Smooth muscle cell (in vitro differentiated cells): ENCODE data around the gene IKZF3. TPM values are rescaled to one million over a fixed set of nuclear protein-coding genes. Genes with fewer than 3 reads are reported as not detected.

Experiments
- DNase-seq: peaks from one replicate; lab custom pipeline; 2025; ENCODE audit not compliant: unreplicated experiment; lab: John Stamatoyannopoulos, UW
- H2AFZ ChIP-seq: fragments of 200-600 bp; sonication (generic); 2 replicates; pipeline ENCODE4 v1.6.0; 2016; ENCODE audit warnings: antibody characterized with exemption, low read depth, mild to moderate bottlenecking
- H3F3A ChIP-seq: fragments of 200-600 bp; sonication (generic); 2 replicates; pipeline ENCODE4 v1.6.0; 2017; ENCODE audit warnings: antibody characterized with exemption, low read depth
- H3K27ac ChIP-seq: fragments of 200-600 bp; sonication (generic); 2 replicates; pipeline ENCODE4 v1.5.1; 2016; ENCODE audit warnings: low read depth, mild to moderate bottlenecking
- H3K27me3 ChIP-seq: fragments of 200-600 bp; sonication (generic); 2 replicates; pipeline ENCODE4 v1.6.1; 2016; ENCODE audit warnings: low read depth, mild to moderate bottlenecking
- H3K36me3 ChIP-seq: fragments of 200-600 bp; sonication (generic); 2 replicates; pipeline ENCODE4 v1.5.1; 2016; ENCODE audit warnings: low read depth
- H3K4me1 ChIP-seq: fragments of 200-600 bp; sonication (generic); 2 replicates; pipeline ENCODE4 v1.5.1; 2016; ENCODE audit warnings: low read depth
- H3K4me2 ChIP-seq: fragments of 200-600 bp; sonication (generic); 2 replicates; pipeline ENCODE4 v1.6.0; 2016; ENCODE audit warnings: mild to moderate bottlenecking
- H3K4me3 ChIP-seq: fragments of 200-600 bp; sonication (generic); 2 replicates; pipeline ENCODE4 v1.5.1; 2016; ENCODE audit warnings: mild to moderate bottlenecking
- H3K79me2 ChIP-seq: fragments of 200-600 bp; sonication (generic); 2 replicates; pipeline ENCODE4 v1.6.0; 2016; ENCODE audit warnings: low read depth, mild to moderate bottlenecking
- H3K9ac ChIP-seq: fragments of 200-600 bp; sonication (generic); 2 replicates; pipeline ENCODE4 v1.6.0; 2016; ENCODE audit warnings: low read depth
- H3K9me3 ChIP-seq: fragments of 200-600 bp; sonication (generic); replicated peaks from 2 replicates; pipeline ENCODE4 v1.5.1; 2016; ENCODE audit warnings: low read depth
- H4K20me1 ChIP-seq: fragments of 200-600 bp; sonication (generic); 2 replicates; pipeline ENCODE4 v1.6.0; 2016; ENCODE audit warnings: low read depth
- WGBS: methylation state at CpG from one replicate; pipeline ENCODE4 v1.1.7; 2016; ENCODE audit warnings: low lambda C conversion rate; 5-methylcytosine and 5-hydroxymethylcytosine counted together
- polyA plus RNA-seq: library from polyadenylated mRNA; unstranded; fragments of >200 nt; fragmentation: Nextera tagmentation; extraction: Ambion mirVana; gene quantifications from 2 replicates; pipeline ENCODE4 v1.2.1, GENCODE V29; 2016
- total RNA-seq: library from RNA; depleted of rRNA; stranded (reverse); fragments of >200 nt; gene quantifications from 2 replicates; pipeline ENCODE4 v1.2.3, GENCODE V29; 2014
- TF ChIP-seq, protein P1 (sequence below): fragments of 200-600 bp; sonication (generic); IDR thresholded peaks from 2 replicates; pipeline ENCODE4 v1.5.1; 2017; ENCODE audit warnings: borderline replicate concordance, mild to moderate bottlenecking, antibody characterized with exemption; ENCODE audit not compliant: insufficient read depth, poor library complexity, severe bottlenecking

Gene IKZF3
- total and polyA plus RNA-seq, 2 experiments from 2014 or later, result under 0.01 TPM; not detected in 1

DNA sequence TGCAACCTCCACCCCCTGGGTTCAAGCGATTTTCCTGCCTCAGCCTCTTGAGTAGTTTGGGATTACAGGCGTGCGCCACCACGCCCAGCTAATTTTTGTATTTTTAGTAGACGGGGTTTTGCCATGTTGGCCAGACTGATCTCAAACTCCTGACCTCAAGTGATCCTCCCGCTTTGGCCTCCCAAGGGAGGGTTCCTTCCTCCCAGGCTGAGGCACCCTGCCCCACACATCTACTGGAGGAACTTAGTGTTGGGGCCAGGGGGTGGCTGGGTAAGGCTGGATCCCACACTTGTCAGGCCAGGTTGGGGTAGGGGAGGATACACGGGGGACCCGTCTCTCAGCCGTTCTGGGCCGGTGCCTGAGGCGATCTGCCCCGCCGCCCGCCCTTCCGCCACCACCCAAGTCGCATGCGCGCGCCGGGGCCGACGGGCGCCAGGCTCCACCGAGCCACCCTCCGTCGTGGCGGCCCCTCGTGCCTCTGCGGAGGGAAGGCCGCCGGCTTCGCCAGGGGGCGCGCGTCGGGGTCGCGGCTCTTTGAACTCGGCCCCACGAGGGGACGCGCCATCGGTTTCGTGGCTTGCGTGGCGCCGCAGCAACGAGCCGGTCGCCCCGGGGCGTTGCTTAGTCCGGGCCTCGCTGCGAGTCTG, 110.5 kb downstream of the IKZF3 start:
- 14% methylated on average over 39 of the region's 55 CpGs for WGBS
- Histone ChIP-seq H3F3A (peaks cover 15% of the 10 kb centered on the region), H3K9me3 (no peaks in the 10 kb centered on the region), H3K79me2 (no peaks in the 10 kb centered on the region), H3K9ac (peak overlapping the region; percentile 50), H3K27ac (peak overlapping the region; percentile 94), H3K4me2 (peak overlapping the region; percentile 91), H3K36me3 (no peaks in the 10 kb centered on the region), H2AFZ (peak overlapping the region; percentile 95), H3K4me1 (peaks cover 13% of the 10 kb centered on the region), H4K20me1 (no peaks in the 10 kb centered on the region), H3K27me3 (no peaks in the 10 kb centered on the region), H3K4me3 (peak overlapping the region; percentile 53)
- DNase-seq, result no peak
- TF ChIP-seq, protein P1, sequence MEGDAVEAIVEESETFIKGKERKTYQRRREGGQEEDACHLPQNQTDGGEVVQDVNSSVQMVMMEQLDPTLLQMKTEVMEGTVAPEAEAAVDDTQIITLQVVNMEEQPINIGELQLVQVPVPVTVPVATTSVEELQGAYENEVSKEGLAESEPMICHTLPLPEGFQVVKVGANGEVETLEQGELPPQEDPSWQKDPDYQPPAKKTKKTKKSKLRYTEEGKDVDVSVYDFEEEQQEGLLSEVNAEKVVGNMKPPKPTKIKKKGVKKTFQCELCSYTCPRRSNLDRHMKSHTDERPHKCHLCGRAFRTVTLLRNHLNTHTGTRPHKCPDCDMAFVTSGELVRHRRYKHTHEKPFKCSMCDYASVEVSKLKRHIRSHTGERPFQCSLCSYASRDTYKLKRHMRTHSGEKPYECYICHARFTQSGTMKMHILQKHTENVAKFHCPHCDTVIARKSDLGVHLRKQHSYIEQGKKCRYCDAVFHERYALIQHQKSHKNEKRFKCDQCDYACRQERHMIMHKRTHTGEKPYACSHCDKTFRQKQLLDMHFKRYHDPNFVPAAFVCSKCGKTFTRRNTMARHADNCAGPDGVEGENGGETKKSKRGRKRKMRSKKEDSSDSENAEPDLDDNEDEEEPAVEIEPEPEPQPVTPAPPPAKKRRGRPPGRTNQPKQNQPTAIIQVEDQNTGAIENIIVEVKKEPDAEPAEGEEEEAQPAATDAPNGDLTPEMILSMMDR, result no peak

DNA sequence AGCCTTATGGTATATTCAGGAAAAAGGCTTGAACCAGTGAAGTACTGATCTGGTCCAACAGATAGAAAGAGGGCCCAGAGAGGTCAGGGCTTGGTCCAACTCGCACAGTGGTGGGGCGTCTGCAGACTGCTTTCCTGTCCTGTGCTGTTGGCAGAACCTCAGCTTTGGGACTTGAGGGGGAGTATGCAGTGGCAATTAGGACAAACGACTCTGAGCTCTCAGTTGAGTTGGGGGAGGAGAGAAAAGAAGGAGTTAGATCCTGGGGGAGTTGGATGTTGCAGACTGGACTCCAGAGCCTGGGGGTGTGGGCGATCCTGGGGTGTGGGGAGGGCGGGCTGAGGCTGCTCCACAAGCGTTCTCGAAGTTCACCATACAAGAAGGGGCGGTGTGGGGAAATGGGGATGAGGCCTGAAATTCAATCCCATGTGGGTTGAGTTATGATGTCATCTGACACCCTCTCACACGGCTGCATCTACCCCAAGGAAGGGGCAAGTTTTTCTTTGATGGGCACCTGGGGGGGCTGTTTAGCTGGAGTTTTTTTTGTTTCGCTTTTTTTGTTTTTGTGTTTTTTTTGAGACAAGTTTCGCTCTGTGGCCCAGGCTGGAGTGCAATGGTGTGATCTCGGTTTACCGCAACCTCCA, 111.8 kb downstream of the IKZF3 start:
- no peak for DNase-seq
- no peaks in the 10 kb centered on the region for H3K79me2 ChIP-seq
- TF ChIP-seq, protein P1, result no peak
- H3K36me3 ChIP-seq, result no peaks in the 10 kb centered on the region
- no peak overlapping the region for H3K9ac ChIP-seq
- H2AFZ ChIP-seq, result no peak overlapping the region
- no peak overlapping the region for H3K4me2 ChIP-seq
- H3K27ac ChIP-seq, result no peak overlapping the region
- H4K20me1 ChIP-seq, result no peaks in the 10 kb centered on the region
- 80% methylated on average over 13 of the region's 13 CpGs for WGBS
- no peaks in the 10 kb centered on the region for H3K27me3 ChIP-seq
- H3F3A ChIP-seq, result peaks cover 15% of the 10 kb centered on the region
- no peaks in the 10 kb centered on the region for H3K9me3 ChIP-seq
- H3K4me3 ChIP-seq, result no peak overlapping the region
- H3K4me1 ChIP-seq, result peaks cover 13% of the 10 kb centered on the region

DNA sequence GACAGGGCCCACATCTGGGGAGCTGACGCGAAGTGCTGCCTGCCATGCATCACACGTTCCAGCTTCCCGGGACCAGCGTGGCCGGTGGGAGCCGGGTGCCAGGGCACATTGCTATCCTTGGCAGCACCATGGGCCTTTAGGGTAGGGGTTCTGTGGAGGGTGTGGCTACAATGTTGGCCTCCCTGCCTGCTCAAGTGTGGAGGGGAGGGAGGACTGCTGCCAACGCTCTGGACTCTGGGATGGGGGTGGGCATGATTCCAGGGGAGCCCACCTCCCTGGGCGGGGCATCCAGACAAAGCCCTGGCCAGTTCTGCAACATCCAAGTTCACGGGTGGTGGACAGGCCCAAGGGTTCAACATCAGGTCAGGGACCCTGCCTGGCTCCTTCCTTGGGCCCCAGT, 112.5 kb downstream of the IKZF3 start:
- Histone ChIP-seq H3K79me2 (no peaks in the 10 kb centered on the region), H3K4me2 (no peak overlapping the region), H3K27ac (no peak overlapping the region), H2AFZ (no peak overlapping the region), H3K4me3 (no peak overlapping the region), H3F3A (peaks cover 15% of the 10 kb centered on the region), H3K4me1 (peaks cover 13% of the 10 kb centered on the region), H3K27me3 (no peaks in the 10 kb centered on the region), H4K20me1 (no peaks in the 10 kb centered on the region), H3K9me3 (no peaks in the 10 kb centered on the region), H3K36me3 (no peaks in the 10 kb centered on the region), H3K9ac (no peak overlapping the region)
- no peak for DNase-seq
- TF ChIP-seq, protein P1, result no peak
- WGBS, result 91% methylated on average over 10 of the region's 10 CpGs

DNA sequence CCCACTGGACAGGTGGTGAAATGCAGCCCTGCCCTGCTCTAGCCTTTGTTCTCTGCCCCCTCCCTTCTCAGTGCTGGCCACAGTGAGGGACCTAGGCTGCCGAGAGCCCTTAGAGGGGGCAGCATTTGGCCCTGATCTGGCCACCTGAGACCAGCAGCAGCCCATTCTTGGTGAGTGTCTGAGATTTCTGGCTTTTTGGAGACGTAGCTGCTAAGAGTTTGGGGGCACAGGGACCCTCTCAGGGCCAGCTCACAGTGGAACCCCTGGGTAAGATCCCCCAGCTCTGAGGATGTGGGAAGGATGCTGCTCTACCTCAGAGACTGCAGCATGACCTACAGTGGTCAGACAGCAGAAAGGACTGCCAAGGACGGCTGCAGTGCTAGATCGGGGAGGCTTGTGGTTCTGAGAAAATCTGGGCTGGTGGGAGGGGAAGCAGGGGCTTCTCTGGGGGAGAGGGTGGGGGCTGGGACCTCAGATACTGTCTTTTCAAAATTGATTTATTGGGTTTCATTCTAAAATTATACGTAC, 113.0 kb downstream of the IKZF3 start:
- no peaks in the 10 kb centered on the region for H3K27me3 ChIP-seq
- H3K9me3 ChIP-seq, result no peaks in the 10 kb centered on the region
- no peak overlapping the region for H3K4me2 ChIP-seq
- peaks cover 15% of the 10 kb centered on the region for H3F3A ChIP-seq
- H3K4me1 ChIP-seq, result peaks cover 11% of the 10 kb centered on the region
- no peak overlapping the region for H3K27ac ChIP-seq
- no peak for DNase-seq
- H3K79me2 ChIP-seq, result no peaks in the 10 kb centered on the region
- H3K4me3 ChIP-seq, result no peak overlapping the region
- H3K36me3 ChIP-seq, result no peaks in the 10 kb centered on the region
- WGBS, result 82% methylated on average over 5 of the region's 5 CpGs
- no peak overlapping the region for H3K9ac ChIP-seq
- no peaks in the 10 kb centered on the region for H4K20me1 ChIP-seq
- H2AFZ ChIP-seq, result no peak overlapping the region
- TF ChIP-seq, protein P1, result no peak
